ENCODE results near the gene HMCN1. TPM values are rescaled to one million over a fixed set of nuclear protein-coding genes. Genes with fewer than 3 reads are reported as not detected.

Gene HMCN1
- total and polyA plus RNA-seq, 4 donors: 1.5 to 6.8 (median 3.5) TPM

DNA sequence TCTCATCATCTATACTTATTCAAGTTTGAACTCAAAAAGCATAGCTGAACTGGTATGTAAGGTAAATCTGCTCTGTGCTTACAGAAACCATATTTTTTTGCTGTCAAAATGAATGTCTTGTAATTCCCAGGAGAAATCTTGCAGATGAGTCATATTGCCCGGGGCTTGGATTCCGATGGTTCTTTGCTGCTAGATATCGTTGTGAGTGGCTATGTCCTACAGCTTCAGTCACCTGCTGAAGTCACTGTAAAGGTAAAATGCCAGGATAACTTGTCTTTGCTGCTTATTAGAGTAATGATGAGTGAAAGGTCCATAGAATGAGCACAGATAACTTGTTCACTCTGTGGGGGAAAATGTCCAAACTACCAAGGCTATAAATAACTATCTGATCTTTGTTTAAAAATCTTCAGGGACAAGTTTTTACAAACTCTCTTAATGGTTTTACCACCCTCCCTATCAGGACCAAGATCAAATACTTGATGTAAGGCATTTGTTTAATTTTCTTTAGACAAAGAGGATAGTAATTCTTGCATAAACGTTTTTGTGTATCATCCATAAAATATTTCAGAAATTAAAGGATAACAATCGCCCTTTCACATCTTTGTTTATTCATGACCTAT, 418.5 kb downstream of the HMCN1 start:
- H3K4me3 ChIP-seq (ENCODE audit: low read depth in 1 of 3, low read length in 3 of 3): no peak overlapping the region
- H3K9ac ChIP-seq (ENCODE audit: low read depth in 1 of 2, low read length in 2 of 2): no peak overlapping the region
- H3K9me3 ChIP-seq (ENCODE audit: control insufficient read depth in 4 of 4, low read length in 3 of 4): no peaks in the 10 kb centered on the region
- H3K4me1 ChIP-seq (ENCODE audit: control insufficient read depth in 4 of 4, insufficient read depth in 4 of 4, low read length in 3 of 4): no peaks in the 10 kb centered on the region
- TF ChIP-seq RXRA (IDR thresholded peaks at IDR 0.05) (no peak), TAF1 (conservative IDR thresholded peaks at IDR 0.05) (no peak), EGR1 (IDR thresholded peaks at IDR 0.05; ENCODE audit: low read depth in 2 of 2) (no peak)
- peaks cover 0 to 3% (median 0%) of the 10 kb centered on the region in 4 donors for H3K36me3 ChIP-seq (ENCODE audit: control insufficient read depth in 4 of 4, insufficient read depth in 3 of 4, low read depth in 1 of 4, low read length in 3 of 4)
- no peak overlapping the region for H3K27ac ChIP-seq (ENCODE audit: low read depth in 1 of 2, low read length in 2 of 2)
- WGBS: 68% methylated on average over 5 of the region's 5 CpGs
- no peaks in the 10 kb centered on the region for H3K27me3 ChIP-seq (ENCODE audit: control insufficient read depth in 4 of 4, insufficient read depth in 4 of 4, low read length in 3 of 4)
- DNase-seq (ENCODE audit: low spot score): no peak

- Histone ChIP-seq H3K9me3 (ENCODE audit: control insufficient read depth in 4 of 4, low read length in 3 of 4) (no peaks in the 10 kb centered on the region), H3K27ac (ENCODE audit: low read depth in 1 of 2, low read length in 2 of 2) (no peak overlapping the region), H3K4me1 (ENCODE audit: control insufficient read depth in 4 of 4, insufficient read depth in 4 of 4, low read length in 3 of 4) (no peaks in the 10 kb centered on the region), H3K9ac (ENCODE audit: low read depth in 1 of 2, low read length in 2 of 2) (no peak overlapping the region), H3K4me3 (ENCODE audit: low read depth in 1 of 3, low read length in 3 of 3) (no peak overlapping the region), H3K27me3 (ENCODE audit: control insufficient read depth in 4 of 4, insufficient read depth in 4 of 4, low read length in 3 of 4) (no peaks in the 10 kb centered on the region), H3K36me3 (ENCODE audit: control insufficient read depth in 4 of 4, insufficient read depth in 3 of 4, low read depth in 1 of 4, low read length in 3 of 4) (peaks cover 0 to 3% (median 0%) of the 10 kb centered on the region in 4 donors)
- 60% methylated on average over 1 of the region's 1 CpG for WGBS
- no peak for DNase-seq (ENCODE audit: low spot score)
- TF ChIP-seq HNF4G (IDR thresholded peaks at IDR 0.05): no peak
- no peak for TF ChIP-seq FOXA2 (IDR thresholded peaks at IDR 0.05)
- TF ChIP-seq FOXA1 (IDR thresholded peaks at IDR 0.05): no peak
- no peak for TF ChIP-seq GABPA (IDR thresholded peaks at IDR 0.05 in 1 of 2, conservative IDR thresholded peaks at IDR 0.05 in 1 of 2)
- TF ChIP-seq RAD21 (IDR thresholded peaks at IDR 0.05): no peak
- no peak for TF ChIP-seq JUND (IDR thresholded peaks at IDR 0.05)
- TF ChIP-seq EGR1 (IDR thresholded peaks at IDR 0.05; ENCODE audit: low read depth in 2 of 2): no peak
- no peak for TF ChIP-seq HNF4A (conservative IDR thresholded peaks at IDR 0.05)
- no peak for TF ChIP-seq REST (IDR thresholded peaks at IDR 0.05)
- TF ChIP-seq, protein P1, sequence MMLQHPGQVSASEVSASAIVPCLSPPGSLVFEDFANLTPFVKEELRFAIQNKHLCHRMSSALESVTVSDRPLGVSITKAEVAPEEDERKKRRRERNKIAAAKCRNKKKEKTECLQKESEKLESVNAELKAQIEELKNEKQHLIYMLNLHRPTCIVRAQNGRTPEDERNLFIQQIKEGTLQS (IDR thresholded peaks at IDR 0.05): no peak
- TF ChIP-seq NR2F2 (IDR thresholded peaks at IDR 0.05): no peak
- TF ChIP-seq TAF1 (conservative IDR thresholded peaks at IDR 0.05): no peak
- no peak for TF ChIP-seq YY1 (IDR thresholded peaks at IDR 0.05)
- no peak for TF ChIP-seq CTCF (IDR thresholded peaks at IDR 0.05; ENCODE audit: low read depth, low read length, missing input control)
- no peak for TF ChIP-seq ZBTB33 (IDR thresholded peaks at IDR 0.05)
- TF ChIP-seq RXRA (IDR thresholded peaks at IDR 0.05): no peak
- no peak for TF ChIP-seq SP1 (IDR thresholded peaks at IDR 0.05)
- no peak for TF ChIP-seq MAX (IDR thresholded peaks at IDR 0.05)
Observed at GRCh38 chr1:186154651-186155050, 420.5 kb downstream of the HMCN1 start.

Data from liver (tissue), 9 donors.